AG09319 (cell line): ENCODE measurements around the gene BARX1.

ENCODE experiments used
- DNase-seq: peaks from one replicate; pipeline ENCODE4 v3.0.0-alpha.2; 2010; ENCODE audit warnings: low read depth; ENCODE audit errors: extremely low read depth
- CTCF ChIP-seq: IDR thresholded peaks from 2 replicates; pipeline ENCODE4 v1.5.1; 2011; ENCODE audit warnings: low read depth, mild to moderate bottlenecking, inconsistent platforms, low read length, moderate library complexity

The BARX1 gene

GRCh38 chr9:93911136-93911745 is 43.9 kb downstream of the BARX1 start:
- no peak for TF ChIP-seq CTCF
- DNase-seq = no peak

- TF ChIP-seq CTCF = no peak
- DNase-seq = no peak
Measured at GRCh38 chr9:93910598-93910997, 44.6 kb downstream of the BARX1 start.

GRCh38 chr9:93910196-93910595 is 45.0 kb downstream of the BARX1 start:
- no peak for DNase-seq
- TF ChIP-seq CTCF = no peak

GRCh38 chr9:93909242-93909616 is 45.9 kb downstream of the BARX1 start:
- no peak for DNase-seq
- no peak for TF ChIP-seq CTCF

GRCh38 chr9:93908591-93909241 is 46.4 kb downstream of the BARX1 start:
- DNase-seq = no peak

GRCh38 chr9:93907551-93908199 is 47.5 kb downstream of the BARX1 start:
- DNase-seq = no peak

More at GRCh38 chr9:93908591-93909241, 46.4 kb downstream of the BARX1 start:
- no peak for TF ChIP-seq CTCF

More at GRCh38 chr9:93907551-93908199, 47.5 kb downstream of the BARX1 start:
- no peak for TF ChIP-seq CTCF
